ENCODE results near the gene TMEM80.

TMEM80 gene

GRCh38 chr11:719214-720016, 23.8 kb downstream of the TMEM80 start:
- H3K36me3 Mint-ChIP-seq (ENCODE audit: low read depth) = peaks cover 1% of the 10 kb centered on the region
- H3K9me3 Mint-ChIP-seq = no peaks in the 10 kb centered on the region
- ATAC-seq (no peak), DNase-seq (no peak)
- H3K4me3 Mint-ChIP-seq = peak overlapping the region; percentile 34
- no peak overlapping the region for H3K27ac Mint-ChIP-seq
- H3K27me3 Mint-ChIP-seq = peaks cover 31% of the 10 kb centered on the region
- peaks cover 13% of the 10 kb centered on the region for H3K4me1 Mint-ChIP-seq

- Mint-ChIP-seq H3K4me3 (no peak overlapping the region), H3K27ac (no peak overlapping the region), H3K27me3 (peaks cover 30% of the 10 kb centered on the region), H3K36me3 (ENCODE audit: low read depth) (peaks cover 1% of the 10 kb centered on the region), H3K4me1 (peaks cover 17% of the 10 kb centered on the region), H3K9me3 (no peaks in the 10 kb centered on the region)
- DNase-seq = no peak
- no peak for ATAC-seq
Observed at GRCh38 chr11:720017-720641, 24.5 kb downstream of the TMEM80 start.

- no peaks in the 10 kb centered on the region for H3K9me3 Mint-ChIP-seq
- DNase-seq (peak; percentile 64), ATAC-seq (peak; percentile 39)
- no peak overlapping the region for H3K4me3 Mint-ChIP-seq
- H3K4me1 Mint-ChIP-seq = peaks cover 19% of the 10 kb centered on the region
- no peak overlapping the region for H3K27ac Mint-ChIP-seq
- no peaks in the 10 kb centered on the region for H3K36me3 Mint-ChIP-seq (ENCODE audit: low read depth)
- H3K27me3 Mint-ChIP-seq = peaks cover 28% of the 10 kb centered on the region
Observed at GRCh38 chr11:720642-721246, 25.1 kb downstream of the TMEM80 start.

GRCh38 chr11:721247-721740, 25.7 kb downstream of the TMEM80 start:
- no peak for ATAC-seq
- DNase-seq = no peak
- H3K27ac Mint-ChIP-seq = no peak overlapping the region
- no peaks in the 10 kb centered on the region for H3K36me3 Mint-ChIP-seq (ENCODE audit: low read depth)
- peaks cover 20% of the 10 kb centered on the region for H3K4me1 Mint-ChIP-seq
- no peak overlapping the region for H3K4me3 Mint-ChIP-seq
- H3K9me3 Mint-ChIP-seq = no peaks in the 10 kb centered on the region
- H3K27me3 Mint-ChIP-seq = peaks cover 28% of the 10 kb centered on the region

- Mint-ChIP-seq H3K27me3 (peaks cover 28% of the 10 kb centered on the region), H3K9me3 (no peaks in the 10 kb centered on the region), H3K36me3 (ENCODE audit: low read depth) (no peaks in the 10 kb centered on the region), H3K4me3 (no peak overlapping the region), H3K4me1 (peaks cover 22% of the 10 kb centered on the region), H3K27ac (no peak overlapping the region)
- ATAC-seq (peak; percentile 25), DNase-seq (peak; percentile 56)
Observed at GRCh38 chr11:721741-722345, 26.2 kb downstream of the TMEM80 start.

GRCh38 chr11:722346-722811, 26.8 kb downstream of the TMEM80 start:
- Mint-ChIP-seq H3K27ac (no peak overlapping the region), H3K9me3 (no peaks in the 10 kb centered on the region), H3K27me3 (peaks cover 27% of the 10 kb centered on the region), H3K36me3 (ENCODE audit: low read depth) (no peaks in the 10 kb centered on the region), H3K4me1 (peaks cover 23% of the 10 kb centered on the region), H3K4me3 (no peak overlapping the region)
- ATAC-seq (no peak), DNase-seq (no peak)

GRCh38 chr11:723120-723883, 27.7 kb downstream of the TMEM80 start:
- no peak for ATAC-seq
- Mint-ChIP-seq H3K27me3 (peaks cover 26% of the 10 kb centered on the region), H3K4me3 (no peak overlapping the region), H3K4me1 (peaks cover 23% of the 10 kb centered on the region), H3K36me3 (ENCODE audit: low read depth) (no peaks in the 10 kb centered on the region), H3K9me3 (no peaks in the 10 kb centered on the region), H3K27ac (no peak overlapping the region)
- DNase-seq = peak; percentile 56

- peak; percentile 45 for DNase-seq
- Mint-ChIP-seq H3K27ac (no peak overlapping the region), H3K36me3 (ENCODE audit: low read depth) (no peaks in the 10 kb centered on the region), H3K4me1 (peaks cover 23% of the 10 kb centered on the region), H3K27me3 (peaks cover 25% of the 10 kb centered on the region), H3K9me3 (no peaks in the 10 kb centered on the region), H3K4me3 (no peak overlapping the region)
- no peak for ATAC-seq
Observed at GRCh38 chr11:724049-724777, 28.6 kb downstream of the TMEM80 start.

GRCh38 chr11:724778-725386, 29.3 kb downstream of the TMEM80 start:
- Mint-ChIP-seq H3K9me3 (no peaks in the 10 kb centered on the region), H3K4me1 (peaks cover 23% of the 10 kb centered on the region), H3K27me3 (peaks cover 18% of the 10 kb centered on the region), H3K27ac (no peak overlapping the region), H3K36me3 (ENCODE audit: low read depth) (no peaks in the 10 kb centered on the region), H3K4me3 (no peak overlapping the region)
- DNase-seq = no peak
- no peak for ATAC-seq

- peaks cover 23% of the 10 kb centered on the region for H3K4me1 Mint-ChIP-seq
- H3K4me3 Mint-ChIP-seq = peak overlapping the region; percentile 49
- no peaks in the 10 kb centered on the region for H3K9me3 Mint-ChIP-seq
- no peak overlapping the region for H3K27ac Mint-ChIP-seq
- H3K36me3 Mint-ChIP-seq (ENCODE audit: low read depth) = no peaks in the 10 kb centered on the region
- H3K27me3 Mint-ChIP-seq = peaks cover 16% of the 10 kb centered on the region
- ATAC-seq (no peak), DNase-seq (no peak)
Observed at GRCh38 chr11:725624-726202, 30.1 kb downstream of the TMEM80 start.

- Mint-ChIP-seq H3K4me3 (peak overlapping the region; percentile 54), H3K27ac (no peak overlapping the region), H3K27me3 (peaks cover 14% of the 10 kb centered on the region), H3K36me3 (ENCODE audit: low read depth) (no peaks in the 10 kb centered on the region), H3K9me3 (no peaks in the 10 kb centered on the region), H3K4me1 (peaks cover 21% of the 10 kb centered on the region)
- ATAC-seq (peak; percentile 41), DNase-seq (peak; percentile 59)
Observed at GRCh38 chr11:726278-727220, 30.9 kb downstream of the TMEM80 start.

- DNase-seq (no peak), ATAC-seq (no peak)
- Mint-ChIP-seq H3K4me3 (no peak overlapping the region), H3K36me3 (ENCODE audit: low read depth) (no peaks in the 10 kb centered on the region), H3K4me1 (peaks cover 16% of the 10 kb centered on the region), H3K27me3 (peaks cover 8% of the 10 kb centered on the region), H3K27ac (no peak overlapping the region), H3K9me3 (no peaks in the 10 kb centered on the region)
Observed at GRCh38 chr11:727281-727701, 31.7 kb downstream of the TMEM80 start.
